Right ventricle myocardium superior (tissue), 1 donor: ENCODE measurements around the gene SCYL2. TPM values are rescaled to one million over a fixed set of nuclear protein-coding genes. Genes with fewer than 3 reads are reported as not detected.
"Not testable (repeated sequence)": the region's sequence is repeated elsewhere in the genome, so short reads cannot be mapped to it uniquely, and the experiment has no call there.

Source experiments
- ATAC-seq: fragments of 200-7000 bp; cut with Tn5 transposase; one replicate; pipeline ENCODE4 v1.9.1; 2020; ENCODE audit warnings: mild to moderate bottlenecking; ENCODE audit not compliant: poor library complexity
- DNase-seq: peaks from one replicate; pipeline ENCODE4 v3.0.0-alpha.2; 2020
- intact Hi-C: fragments of 100-400 bp; cut with DNase I; formaldehyde crosslinking; loops from one replicate; pipeline ENCODE4 v1.11.2; 2022
- total RNA-seq: library from RNA; stranded (reverse); fragmentation: NEBNext Ultra II Directional; extraction: Animal tissue kit (Norgen Biotek cat#: 25700); gene quantifications from one replicate; pipeline ENCODE4 v1.2.1, GENCODE V29; 2021
- donor health status: DM: no; HTN: yes; CAD: no; lungs with severe emphysema.

Gene SCYL2
- total RNA-seq, 1 donor from 2014 or later = 24.7 TPM

DNA sequence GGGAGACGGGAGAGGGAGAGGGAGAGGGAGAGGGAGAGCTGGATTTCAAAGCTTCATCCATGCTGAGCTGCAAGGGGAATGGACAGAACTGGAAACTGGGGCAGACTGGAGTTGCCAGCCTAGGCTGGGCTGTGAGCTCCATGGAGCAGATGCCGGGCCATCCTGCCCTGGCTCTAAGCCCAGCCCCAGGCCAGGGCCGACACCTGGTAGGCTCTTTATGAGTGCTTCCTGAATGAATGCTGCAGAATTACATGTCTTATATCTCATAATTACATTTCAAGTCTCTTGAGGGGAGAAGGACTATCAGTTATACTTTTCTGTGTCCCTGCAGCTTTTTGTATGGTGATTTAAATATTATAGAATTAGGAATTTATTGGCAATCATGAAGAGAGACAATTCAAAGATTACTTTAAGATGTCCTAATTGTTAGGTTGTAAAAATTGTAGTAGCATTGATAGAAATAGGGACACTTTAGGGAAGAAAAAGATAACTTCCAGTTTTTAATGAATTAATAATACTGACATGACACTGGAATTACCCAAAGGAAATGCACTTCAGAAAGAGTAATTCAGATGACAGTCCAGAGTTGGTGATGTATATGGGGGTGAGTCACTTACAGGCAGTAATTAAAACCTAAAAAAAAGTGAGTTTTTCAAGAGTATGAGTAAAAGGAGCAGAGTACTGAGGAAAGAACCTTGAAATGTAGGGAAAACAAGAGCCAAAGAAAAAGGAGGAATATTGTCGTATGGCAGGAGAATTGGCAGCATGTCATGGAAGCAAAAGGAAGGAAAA is 29.0 kb downstream of the SCYL2 start:
- DNase-seq (no peak), ATAC-seq (no peak)
- intact Hi-C loops = no loop called here

DNA sequence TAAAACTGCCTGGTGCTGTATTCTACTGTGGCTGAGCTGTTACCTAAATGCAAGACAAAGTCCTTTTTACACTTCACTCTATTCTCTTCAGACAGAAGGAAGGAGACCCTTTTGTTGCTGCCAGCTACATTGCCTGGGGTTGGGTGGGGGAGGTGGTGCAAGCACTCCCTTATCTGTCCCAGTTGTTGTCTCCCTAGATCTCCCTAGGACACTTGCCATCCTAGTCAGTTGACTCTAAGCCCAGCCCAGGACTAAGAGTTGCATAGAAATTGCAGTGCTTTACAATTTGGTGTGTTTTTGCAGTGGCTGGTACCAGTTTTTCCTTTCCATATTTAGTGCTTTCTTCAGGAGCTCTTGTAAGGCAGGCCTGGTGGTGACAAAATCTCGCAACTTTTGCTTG is 35.1 kb downstream of the SCYL2 start:
- intact Hi-C loops = no loop called here
- ATAC-seq = no peak

DNA sequence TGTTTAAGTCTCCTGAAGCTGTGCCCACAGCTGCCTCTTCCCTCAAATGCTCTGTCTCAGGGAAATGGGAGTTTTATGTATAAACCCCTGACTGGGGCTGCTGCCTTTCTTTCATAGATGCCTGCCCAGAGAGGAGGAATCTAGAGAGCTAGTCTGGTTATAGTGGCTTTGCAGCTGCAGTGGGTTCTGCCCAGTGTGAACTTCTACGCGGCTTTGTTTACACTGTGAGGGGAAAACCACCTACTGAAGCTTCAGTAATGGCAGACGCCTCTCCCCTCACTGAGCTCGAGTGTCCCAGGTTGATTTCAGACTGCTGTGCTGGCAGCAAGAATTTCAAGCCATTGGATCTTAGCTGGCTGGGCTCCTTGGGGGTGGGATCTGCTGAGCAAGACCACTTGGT is 36.9 kb downstream of the SCYL2 start:
- DNase-seq = no peak
- no peak for ATAC-seq
- intact Hi-C loops = no loop called here

More for the DNA sequence above, 35.1 kb downstream of the SCYL2 start:
- DNase-seq = no peak

- intact Hi-C loops, ATAC-seq, DNase-seq: not testable (repeated sequence)
Measured at GRCh38 chr12:100304334-100304733, 37.4 kb downstream of the SCYL2 start.

DNA sequence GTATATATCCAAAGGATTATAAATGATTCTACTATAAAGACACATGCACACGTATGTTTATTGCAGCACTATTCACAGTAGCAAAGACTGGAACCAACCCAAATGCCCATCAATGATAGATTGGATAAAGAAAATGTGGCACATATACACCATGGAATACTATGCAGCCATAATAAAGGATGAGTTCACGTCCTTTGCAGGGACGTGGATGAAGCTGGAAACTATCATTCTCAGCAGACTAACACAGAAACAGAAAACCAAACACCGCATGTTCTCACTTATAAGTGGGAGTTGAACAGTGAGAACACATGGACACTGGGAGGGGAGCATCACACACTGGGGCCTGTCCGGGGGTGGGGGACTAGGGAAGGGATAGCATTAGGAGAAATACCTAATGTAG is 41.2 kb downstream of the SCYL2 start:
- DNase-seq, ATAC-seq, intact Hi-C loops: not testable (repeated sequence)

GRCh38 chr12:100311317-100311716 is 44.3 kb downstream of the SCYL2 start:
- DNase-seq (no peak), ATAC-seq (no peak)
- intact Hi-C loops = no loop called here

- DNase-seq (no peak), ATAC-seq (no peak)
- intact Hi-C loops = no loop called here
Measured at GRCh38 chr12:100317371-100317770, 50.4 kb downstream of the SCYL2 start.

DNA sequence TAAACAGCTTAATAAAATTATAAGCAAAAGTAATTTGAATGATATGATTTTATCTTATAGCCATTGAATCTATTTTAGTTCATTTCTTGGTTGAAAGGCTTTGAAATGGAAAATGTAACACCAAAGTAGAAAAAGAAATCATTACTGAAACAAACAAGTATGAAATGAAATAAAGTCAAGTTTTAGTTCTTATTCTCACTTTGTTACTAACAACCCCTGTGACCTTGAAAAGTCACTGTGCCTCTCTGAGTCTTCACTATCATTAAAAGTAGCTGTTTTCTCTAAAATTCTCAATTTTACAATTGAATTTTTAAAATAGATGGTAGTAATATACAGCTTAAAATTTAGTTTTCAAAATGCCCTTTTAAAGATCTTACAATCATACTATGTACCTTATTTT is 57.5 kb downstream of the SCYL2 start:
- intact Hi-C loops = no loop called here
- no peak for DNase-seq
- no peak for ATAC-seq

DNA sequence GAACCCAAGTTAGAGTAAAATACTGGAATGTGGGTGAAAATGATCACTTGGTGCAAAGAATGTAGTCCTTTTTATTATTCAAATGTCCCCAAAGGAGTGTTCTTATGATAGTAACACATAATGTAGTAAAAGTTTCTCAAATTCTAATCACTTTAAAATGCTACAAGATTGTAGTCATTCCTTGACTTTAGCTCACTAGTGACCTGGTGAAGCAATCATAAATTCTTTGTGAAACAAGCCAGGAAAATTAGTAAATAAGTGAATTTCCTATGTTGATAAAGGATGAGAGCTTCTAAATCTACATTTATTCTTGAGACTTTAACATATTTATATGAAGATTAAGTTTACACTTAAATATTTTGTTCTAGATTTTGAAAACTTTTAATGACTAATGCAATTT is 59.2 kb downstream of the SCYL2 start:
- ATAC-seq (no peak), DNase-seq (no peak)
- intact Hi-C loops = no loop called here

GRCh38 chr12:100329800-100330199 is 62.8 kb downstream of the SCYL2 start:
- intact Hi-C loops = no loop called here
- DNase-seq (no peak), ATAC-seq (no peak)

DNA sequence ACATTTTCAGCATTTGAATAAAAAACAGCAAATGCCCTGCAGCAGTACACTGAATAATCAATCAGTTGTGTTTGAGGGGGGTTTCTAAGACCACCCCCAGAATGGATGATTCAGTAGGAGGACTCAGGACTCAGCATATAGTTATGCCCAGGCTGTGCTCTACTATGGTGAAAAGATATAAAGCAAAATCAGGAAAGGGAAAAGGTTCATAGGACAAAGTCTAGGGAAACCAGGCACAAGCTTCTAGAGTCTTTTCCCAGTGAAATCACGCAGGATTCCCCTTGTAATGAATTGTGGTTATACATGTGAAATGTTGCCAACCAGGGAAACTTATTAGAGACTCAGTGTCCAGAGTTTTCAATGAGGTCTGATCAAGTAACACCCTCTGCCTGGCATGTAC is 64.9 kb downstream of the SCYL2 start:
- ATAC-seq (no peak), DNase-seq (no peak)
- intact Hi-C loops = no loop called here

DNA sequence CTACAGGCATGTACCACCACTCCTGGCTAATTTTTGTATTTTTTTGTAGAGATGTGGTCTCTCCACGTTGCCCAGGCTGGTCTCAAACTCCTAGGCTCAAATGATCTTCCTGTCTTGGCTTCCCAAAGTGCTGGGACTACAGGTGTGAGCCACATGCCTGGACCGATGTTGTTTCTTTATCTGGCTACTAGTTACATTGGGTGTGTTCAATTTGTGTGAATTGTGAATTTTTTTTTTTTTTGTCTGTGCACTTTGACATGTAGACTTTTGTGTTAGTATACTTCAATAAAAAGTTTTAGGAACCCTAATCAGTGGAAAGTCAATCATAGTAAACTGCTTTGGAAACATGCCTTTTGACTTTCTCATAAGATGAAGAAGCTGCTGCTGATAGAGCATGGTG is 65.9 kb downstream of the SCYL2 start:
- DNase-seq (no peak), ATAC-seq (no peak)
- intact Hi-C loops = no loop called here

GRCh38 chr12:100337299-100337698 is 70.3 kb downstream of the SCYL2 start:
- intact Hi-C loops = no loop called here
- ATAC-seq (no peak), DNase-seq (no peak)

- ATAC-seq (no peak), DNase-seq (no peak)
- intact Hi-C loops = no loop called here
Measured at GRCh38 chr12:100337727-100338126, 70.8 kb downstream of the SCYL2 start.

DNA sequence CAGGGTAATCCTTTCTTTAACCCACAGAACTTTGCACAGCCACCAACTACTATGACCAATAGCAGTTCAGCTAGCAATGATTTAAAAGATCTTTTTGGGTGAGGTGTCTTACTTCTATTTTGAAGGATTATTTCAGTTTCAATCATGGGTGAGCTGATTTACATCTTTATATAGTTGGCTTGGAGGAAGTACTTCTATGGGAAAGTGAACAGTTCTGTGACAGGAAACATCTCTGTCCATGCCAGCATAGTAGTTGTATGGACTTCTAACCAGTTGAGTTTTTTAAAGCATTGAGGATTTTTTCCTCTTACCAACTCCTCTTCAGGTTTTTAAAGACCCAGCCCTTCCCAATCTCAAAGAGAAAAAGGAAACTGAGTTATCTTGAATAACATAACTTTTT is 72.1 kb downstream of the SCYL2 start:
- DNase-seq (no peak), ATAC-seq (no peak)
- intact Hi-C loops = no loop called here

- ATAC-seq, DNase-seq: not testable (repeated sequence)
- intact Hi-C loops = loop anchor here (10.0 kb wide), 2 partner anchors 212 to 392 kb away; no protein-coding TSS in a partner anchor
Measured at GRCh38 chr12:100342897-100343296, 75.9 kb downstream of the SCYL2 start.

GRCh38 chr12:100344351-100344750 is 77.4 kb downstream of the SCYL2 start:
- DNase-seq, ATAC-seq: not testable (repeated sequence)
- intact Hi-C loops = loop anchor here (10.0 kb wide), 2 partner anchors 210 to 390 kb away; no protein-coding TSS in a partner anchor

DNA sequence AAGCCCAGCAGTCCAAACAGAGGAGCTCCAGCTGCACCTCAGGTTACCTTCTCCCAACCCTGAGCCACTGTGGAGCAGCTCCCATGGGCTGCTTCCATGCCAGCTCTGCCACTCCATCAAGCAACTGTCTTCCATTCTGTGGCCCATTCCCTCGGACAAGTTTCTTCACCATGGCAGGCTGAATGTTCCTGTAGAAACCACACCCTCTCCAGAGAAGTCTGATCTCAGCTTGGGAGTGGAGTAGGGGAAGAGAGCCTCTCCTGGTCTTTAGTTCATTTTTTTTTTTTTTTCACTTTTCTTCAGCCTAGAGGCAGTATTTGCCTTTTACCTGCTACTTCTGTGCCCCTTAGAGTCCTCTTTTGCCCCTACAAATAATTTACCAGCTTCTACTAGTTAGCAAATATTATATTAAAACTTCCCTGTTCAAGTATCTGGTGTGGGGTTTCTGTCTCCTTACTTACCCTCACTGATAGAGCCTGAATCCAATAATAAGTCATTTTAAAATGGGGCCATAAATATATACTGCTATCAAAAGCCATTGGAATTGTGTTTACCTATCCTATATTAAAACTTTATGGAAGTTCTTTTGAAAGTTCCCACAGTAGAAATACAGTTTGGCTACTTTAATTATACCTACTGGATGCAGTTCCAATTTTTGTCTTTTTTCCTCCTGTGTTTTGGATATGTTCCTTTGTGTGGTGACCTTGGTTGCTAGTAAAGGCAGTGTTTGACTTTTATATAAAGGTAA is 78.2 kb downstream of the SCYL2 start:
- intact Hi-C loops = loop anchor here (10.0 kb wide), 2 partner anchors 210 to 390 kb away; no protein-coding TSS in a partner anchor
- no peak for DNase-seq
- ATAC-seq = no peak

DNA sequence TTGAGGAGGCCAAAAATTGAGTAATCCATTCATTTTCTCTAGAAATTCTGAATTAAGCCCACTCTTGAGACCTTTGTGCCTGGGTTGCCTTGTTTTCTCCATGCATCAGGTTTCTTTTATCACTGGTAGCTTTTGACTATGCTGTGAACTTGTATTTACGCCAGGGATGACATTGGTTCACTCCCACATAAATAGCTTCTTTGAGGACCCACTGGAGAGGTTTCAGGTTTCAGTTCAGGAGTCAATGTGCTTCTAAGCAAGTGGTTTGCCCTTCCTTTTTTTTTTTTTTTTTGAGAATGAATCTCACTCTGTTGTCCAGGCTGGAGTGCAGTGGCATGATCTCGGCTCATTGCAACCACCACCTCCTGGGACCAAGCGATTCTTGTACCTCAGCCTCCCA is 79.7 kb downstream of the SCYL2 start:
- DNase-seq = no peak
- intact Hi-C loops = loop anchor here (10.0 kb wide), 2 partner anchors 208 to 388 kb away; no protein-coding TSS in a partner anchor
- ATAC-seq = no peak
